Sigmoid colon (tissue), 4 donors: ENCODE measurements around the gene SYPL1.

Experiments used
- CTCF ChIP-seq, 4 experiments: fragments of 450-650 bp in 3 of 4; fragments of 200-600 bp in 1 of 4; IDR thresholded peaks; one replicate each; pipeline ENCODE4 v1.5.1; 2016 to 2019; ENCODE audit warnings: antibody characterized with exemption in 4 of 4, mild to moderate bottlenecking in 3 of 4, moderate library complexity in 2 of 4
- EP300 ChIP-seq, 4 donors: sonication (generic); formaldehyde crosslinking; IDR thresholded peaks; one replicate each; pipeline ENCODE4 v1.6.1; 2017; ENCODE audit warnings: antibody characterized with exemption in 4 of 4
- POLR2A ChIP-seq, 2 donors: fragments of 450-650 bp; IDR thresholded peaks; one replicate each; pipeline ENCODE4 v1.6.1; 2016; ENCODE audit warnings: antibody characterized with exemption in 2 of 2, mild to moderate bottlenecking in 2 of 2, moderate library complexity in 2 of 2
- POLR2AphosphoS5 ChIP-seq, 4 donors: sonication (generic); formaldehyde crosslinking; IDR thresholded peaks; one replicate each; pipeline ENCODE4 v1.6.1; 2017; ENCODE audit warnings: antibody characterized with exemption in 4 of 4

GRCh38 chr7:106069471-106070200 lies 42.5 kb downstream of the SYPL1 start:
- TF ChIP-seq CTCF (IDR thresholded peaks at IDR 0.05) (no peak), POLR2A (IDR thresholded peaks at IDR 0.05) (no peak), POLR2AphosphoS5 (IDR thresholded peaks at IDR 0.05) (no peak), EP300 (IDR thresholded peaks at IDR 0.05) (no peak)
